ENCODE results near the gene IGF2BP2.
"Not testable (repeated sequence)": the region's sequence is repeated elsewhere in the genome, so short reads cannot be mapped to it uniquely, and the experiment has no call there.

The IGF2BP2 gene

GRCh38 chr3:185786956-185787877 lies 37.6 kb downstream of the IGF2BP2 start:
- in situ Hi-C loops (cut with HindIII; ENCODE audit: low pct_ligation_motif_present, low sequenced_read_pairs): no loop called here
- no peak for TF ChIP-seq CTCF (IDR thresholded peaks at IDR 0.05; ENCODE audit: low read depth, low read length, missing control alignments)
- no peak for DNase-seq
- Histone ChIP-seq H3K36me3 (replicated peaks) (no peaks in the 10 kb centered on the region), H3K4me3 (ENCODE audit: low read depth, low read length) (no peak overlapping the region), H3K27ac (no peak overlapping the region), H3K27me3 (replicated peaks) (no peaks in the 10 kb centered on the region)

- DNase-seq; in situ Hi-C loops (cut with HindIII; ENCODE audit: low pct_ligation_motif_present, low sequenced_read_pairs); H3K36me3 ChIP-seq (replicated peaks); H3K27me3 ChIP-seq (replicated peaks); H3K27ac ChIP-seq; H3K4me3 ChIP-seq (ENCODE audit: low read depth, low read length): not testable (repeated sequence)
These were observed 38.6 kb downstream of the IGF2BP2 start for GRCh38 chr3:185786258-185786657.

- no peak for DNase-seq
- H3K4me3 ChIP-seq (ENCODE audit: low read depth, low read length): no peak overlapping the region
- no peak for TF ChIP-seq CTCF (IDR thresholded peaks at IDR 0.05; ENCODE audit: low read depth, low read length, missing control alignments)
- no peak overlapping the region for H3K27ac ChIP-seq
- H3K27me3 ChIP-seq (replicated peaks): no peaks in the 10 kb centered on the region
- in situ Hi-C loops (cut with HindIII; ENCODE audit: low pct_ligation_motif_present, low sequenced_read_pairs): no loop called here
- no peaks in the 10 kb centered on the region for H3K36me3 ChIP-seq (replicated peaks)
These were observed 40.5 kb downstream of the IGF2BP2 start for GRCh38 chr3:185784317-185784716.

GRCh38 chr3:185781759-185782158 lies 43.1 kb downstream of the IGF2BP2 start:
- Histone ChIP-seq H3K27ac (peak overlapping the region; percentile 3), H3K27me3 (replicated peaks) (no peaks in the 10 kb centered on the region), H3K36me3 (replicated peaks) (no peaks in the 10 kb centered on the region), H3K4me3 (ENCODE audit: low read depth, low read length) (no peak overlapping the region)
- no peak for TF ChIP-seq CTCF (IDR thresholded peaks at IDR 0.05; ENCODE audit: low read depth, low read length, missing control alignments)
- DNase-seq: peak; percentile 71
- in situ Hi-C loops (cut with HindIII; ENCODE audit: low pct_ligation_motif_present, low sequenced_read_pairs): no loop called here

GRCh38 chr3:185779461-185779860 lies 45.4 kb downstream of the IGF2BP2 start:
- no peak overlapping the region for H3K4me3 ChIP-seq (ENCODE audit: low read depth, low read length)
- in situ Hi-C loops (cut with HindIII; ENCODE audit: low pct_ligation_motif_present, low sequenced_read_pairs): no loop called here
- no peaks in the 10 kb centered on the region for H3K36me3 ChIP-seq (replicated peaks)
- no peaks in the 10 kb centered on the region for H3K27me3 ChIP-seq (replicated peaks)
- no peak for DNase-seq
- TF ChIP-seq CTCF (IDR thresholded peaks at IDR 0.05; ENCODE audit: low read depth, low read length, missing control alignments): no peak
- H3K27ac ChIP-seq: no peak overlapping the region

GRCh38 chr3:185778821-185779220 lies 46.0 kb downstream of the IGF2BP2 start:
- in situ Hi-C loops (cut with HindIII; ENCODE audit: low pct_ligation_motif_present, low sequenced_read_pairs): no loop called here
- no peaks in the 10 kb centered on the region for H3K36me3 ChIP-seq (replicated peaks)

More at GRCh38 chr3:185778821-185779220, 46.0 kb downstream of the IGF2BP2 start:
- Histone ChIP-seq H3K27ac (no peak overlapping the region), H3K4me3 (ENCODE audit: low read depth, low read length) (no peak overlapping the region), H3K27me3 (replicated peaks) (no peaks in the 10 kb centered on the region)
- DNase-seq: no peak
- no peak for TF ChIP-seq CTCF (IDR thresholded peaks at IDR 0.05; ENCODE audit: low read depth, low read length, missing control alignments)

All from brain microvascular endothelial cell (primary cell).